Activated CD8-positive, alpha-beta memory T cell treated with anti-CD3 and anti-CD28 coated beads for 4 hours (primary cell): ENCODE results near the gene FAM107B.
"Not testable (repeated sequence)": the region's sequence is repeated elsewhere in the genome, so short reads cannot be mapped to it uniquely, and the experiment has no call there.

Experiments used
- DNase-seq, 2 donors: peaks; one replicate each; pipeline ENCODE4 v3.0.0-alpha.2; 2020; ENCODE audit warnings: low read depth in 2 of 2

The FAM107B gene

GRCh38 chr10:14665865-14666857 is 108.5 kb downstream of the FAM107B start:
- no peak for DNase-seq

- no peak for DNase-seq
Measured at GRCh38 chr10:14665304-14665703, 109.4 kb downstream of the FAM107B start.

GRCh38 chr10:14664345-14664744 is 110.4 kb downstream of the FAM107B start:
- no peak for DNase-seq

GRCh38 chr10:14661818-14662217 is 112.9 kb downstream of the FAM107B start:
- no peak for DNase-seq

- no peak for DNase-seq
Measured at GRCh38 chr10:14660831-14661230, 113.9 kb downstream of the FAM107B start.

- DNase-seq = peak in 1 of 2 donors; percentile 13
Measured at GRCh38 chr10:14659626-14660196, 115.0 kb downstream of the FAM107B start.

GRCh38 chr10:14659137-14659536 is 115.6 kb downstream of the FAM107B start:
- not testable (repeated sequence) for DNase-seq

GRCh38 chr10:14658331-14659127 is 116.2 kb downstream of the FAM107B start:
- DNase-seq = no peak

GRCh38 chr10:14656052-14656730 is 118.5 kb downstream of the FAM107B start:
- DNase-seq = no peak

GRCh38 chr10:14654821-14655382 is 119.8 kb downstream of the FAM107B start:
- no peak for DNase-seq

- DNase-seq = no peak
Measured at GRCh38 chr10:14653271-14654161, 121.2 kb downstream of the FAM107B start.

GRCh38 chr10:14652816-14653215 is 121.9 kb downstream of the FAM107B start:
- DNase-seq = no peak

- DNase-seq = no peak
Measured at GRCh38 chr10:14652067-14652466, 122.6 kb downstream of the FAM107B start.

- no peak for DNase-seq
Measured at GRCh38 chr10:14649739-14650138, 125.0 kb downstream of the FAM107B start.

GRCh38 chr10:14648946-14649345 is 125.8 kb downstream of the FAM107B start:
- DNase-seq = no peak

GRCh38 chr10:14648005-14648765 is 126.5 kb downstream of the FAM107B start:
- peak; percentile 39 to 58 for DNase-seq

- DNase-seq = no peak
Measured at GRCh38 chr10:14645239-14645960, 129.3 kb downstream of the FAM107B start.

GRCh38 chr10:14639637-14640036 is 135.1 kb downstream of the FAM107B start:
- DNase-seq = no peak
